Measurements from ENCODE around the gene DNAJC18.

The DNAJC18 gene

GRCh38 chr5:139399501-139400121, 39.7 kb downstream of the DNAJC18 start:
- DNase-seq: no peak
- no peak overlapping the region for H3K4me3 ChIP-seq (ENCODE audit: low read depth in 1 of 2, low read length in 2 of 2)
- peaks cover 24% of the 10 kb centered on the region; the same call in 1 of the 2 replicates for H4K20me1 ChIP-seq (ENCODE audit: insufficient read depth, low read length)
- no peak overlapping the region for H3K9ac ChIP-seq (ENCODE audit: low read depth, low read length)
- no peaks in the 10 kb centered on the region for H3K9me3 ChIP-seq (ENCODE audit: insufficient read depth, low read length, severe bottlenecking)
- peaks cover 26% of the 10 kb centered on the region for H3K4me1 ChIP-seq (ENCODE audit: insufficient read depth, low read length)
- no peak overlapping the region for H2AFZ ChIP-seq (ENCODE audit: low read depth, low read length)
- peaks cover 25% of the 10 kb centered on the region for H3K36me3 ChIP-seq (ENCODE audit: insufficient read depth, low read length)
- no peak overlapping the region for H3K4me2 ChIP-seq (ENCODE audit: insufficient read depth, low read length)
- H3K79me2 ChIP-seq (ENCODE audit: insufficient read depth, low read length): peaks cover 21% of the 10 kb centered on the region
- H3K27ac ChIP-seq (ENCODE audit: low read length): peak overlapping the region; percentile 34; the same call in 1 of the 2 replicates
- no peaks in the 10 kb centered on the region for H3K27me3 ChIP-seq (ENCODE audit: insufficient read depth, low read length, poor library complexity)
- TF ChIP-seq, protein P1, sequence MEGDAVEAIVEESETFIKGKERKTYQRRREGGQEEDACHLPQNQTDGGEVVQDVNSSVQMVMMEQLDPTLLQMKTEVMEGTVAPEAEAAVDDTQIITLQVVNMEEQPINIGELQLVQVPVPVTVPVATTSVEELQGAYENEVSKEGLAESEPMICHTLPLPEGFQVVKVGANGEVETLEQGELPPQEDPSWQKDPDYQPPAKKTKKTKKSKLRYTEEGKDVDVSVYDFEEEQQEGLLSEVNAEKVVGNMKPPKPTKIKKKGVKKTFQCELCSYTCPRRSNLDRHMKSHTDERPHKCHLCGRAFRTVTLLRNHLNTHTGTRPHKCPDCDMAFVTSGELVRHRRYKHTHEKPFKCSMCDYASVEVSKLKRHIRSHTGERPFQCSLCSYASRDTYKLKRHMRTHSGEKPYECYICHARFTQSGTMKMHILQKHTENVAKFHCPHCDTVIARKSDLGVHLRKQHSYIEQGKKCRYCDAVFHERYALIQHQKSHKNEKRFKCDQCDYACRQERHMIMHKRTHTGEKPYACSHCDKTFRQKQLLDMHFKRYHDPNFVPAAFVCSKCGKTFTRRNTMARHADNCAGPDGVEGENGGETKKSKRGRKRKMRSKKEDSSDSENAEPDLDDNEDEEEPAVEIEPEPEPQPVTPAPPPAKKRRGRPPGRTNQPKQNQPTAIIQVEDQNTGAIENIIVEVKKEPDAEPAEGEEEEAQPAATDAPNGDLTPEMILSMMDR (IDR thresholded peaks at IDR 0.05; ENCODE audit: borderline replicate concordance, extremely low read depth, low read length, poor library complexity, severe bottlenecking): no peak
- ATAC-seq (ENCODE audit: insufficient read depth, low read depth): no peak

DNA sequence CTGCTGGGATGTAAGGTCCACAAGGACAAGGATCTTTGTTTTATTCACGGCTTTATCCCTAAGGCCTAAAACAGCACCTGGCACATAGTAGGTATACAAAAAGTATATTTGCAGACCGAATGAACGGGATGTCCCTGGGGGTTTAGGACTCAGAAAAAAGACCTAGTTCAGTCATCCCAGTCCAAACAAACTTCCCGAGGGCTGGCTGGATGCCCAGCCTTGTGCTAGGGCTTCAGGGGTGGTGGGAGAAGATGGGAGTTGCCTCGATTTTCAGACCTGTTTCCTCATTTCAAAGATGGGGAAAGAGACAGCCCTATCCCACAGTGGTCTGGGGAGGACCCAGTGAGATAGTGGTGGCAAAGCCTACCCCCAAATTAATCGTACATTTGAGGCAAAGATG, 41.4 kb downstream of the DNAJC18 start:
- Histone ChIP-seq H2AFZ (ENCODE audit: low read depth, low read length) (no peak overlapping the region), H3K79me2 (ENCODE audit: insufficient read depth, low read length) (peaks cover 37% of the 10 kb centered on the region), H3K4me2 (ENCODE audit: insufficient read depth, low read length) (no peak overlapping the region), H3K27ac (ENCODE audit: low read length) (no peak overlapping the region), H3K36me3 (ENCODE audit: insufficient read depth, low read length) (peaks cover 39% of the 10 kb centered on the region), H3K9ac (ENCODE audit: low read depth, low read length) (no peak overlapping the region), H3K27me3 (ENCODE audit: insufficient read depth, low read length, poor library complexity) (no peaks in the 10 kb centered on the region), H3K4me3 (ENCODE audit: low read depth in 1 of 2, low read length in 2 of 2) (no peak overlapping the region), H3K4me1 (ENCODE audit: insufficient read depth, low read length) (peaks cover 30% of the 10 kb centered on the region), H3K9me3 (ENCODE audit: insufficient read depth, low read length, severe bottlenecking) (no peaks in the 10 kb centered on the region), H4K20me1 (ENCODE audit: insufficient read depth, low read length) (peaks cover 37% of the 10 kb centered on the region)
- no peak for ATAC-seq (ENCODE audit: insufficient read depth, low read depth)
- no peak for TF ChIP-seq EZH2 (IDR thresholded peaks at IDR 0.05; ENCODE audit: borderline replicate concordance, low read depth, low read length, severe bottlenecking)
- TF ChIP-seq, protein P1 (IDR thresholded peaks at IDR 0.05; ENCODE audit: borderline replicate concordance, extremely low read depth, low read length, poor library complexity, severe bottlenecking): no peak
- no peak for DNase-seq

DNA sequence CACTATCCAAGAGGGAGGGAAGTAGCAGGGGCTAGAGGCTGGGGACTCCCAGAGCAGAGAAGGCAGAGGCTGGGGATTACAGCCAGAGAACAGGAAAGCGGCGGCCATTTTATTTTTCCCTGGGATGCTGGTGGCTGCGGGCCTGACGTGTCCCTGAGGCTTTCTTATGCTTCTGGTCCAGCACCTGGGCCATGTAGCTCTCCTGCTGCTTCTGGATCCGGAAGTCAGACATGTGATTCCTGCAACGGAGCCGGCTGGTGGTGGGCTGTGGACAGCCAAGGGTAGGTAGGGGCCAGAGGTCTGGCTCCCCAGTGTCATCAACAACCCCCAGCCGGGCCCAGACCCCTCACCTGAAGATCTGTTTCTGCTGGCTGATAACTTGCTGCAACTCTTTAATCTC, 42.6 kb downstream of the DNAJC18 start:
- no peaks in the 10 kb centered on the region for H3K27me3 ChIP-seq (ENCODE audit: insufficient read depth, low read length, poor library complexity)
- no peak overlapping the region for H2AFZ ChIP-seq (ENCODE audit: low read depth, low read length)
- H3K4me3 ChIP-seq (ENCODE audit: low read depth in 1 of 2, low read length in 2 of 2): no peak overlapping the region
- DNase-seq (no peak), ATAC-seq (ENCODE audit: insufficient read depth, low read depth) (no peak)
- no peak overlapping the region for H3K9ac ChIP-seq (ENCODE audit: low read depth, low read length)
- no peak overlapping the region for H3K4me2 ChIP-seq (ENCODE audit: insufficient read depth, low read length)
- TF ChIP-seq EZH2 (IDR thresholded peaks at IDR 0.05; ENCODE audit: borderline replicate concordance, low read depth, low read length, severe bottlenecking): no peak
- TF ChIP-seq, protein P1 (IDR thresholded peaks at IDR 0.05; ENCODE audit: borderline replicate concordance, extremely low read depth, low read length, poor library complexity, severe bottlenecking): no peak
- H3K79me2 ChIP-seq (ENCODE audit: insufficient read depth, low read length): peaks cover 45% of the 10 kb centered on the region
- peaks cover 34% of the 10 kb centered on the region for H4K20me1 ChIP-seq (ENCODE audit: insufficient read depth, low read length)
- H3K4me1 ChIP-seq (ENCODE audit: insufficient read depth, low read length): peaks cover 29% of the 10 kb centered on the region
- H3K27ac ChIP-seq (ENCODE audit: low read length): no peak overlapping the region
- H3K36me3 ChIP-seq (ENCODE audit: insufficient read depth, low read length): peaks cover 39% of the 10 kb centered on the region
- H3K9me3 ChIP-seq (ENCODE audit: insufficient read depth, low read length, severe bottlenecking): no peaks in the 10 kb centered on the region
